GM04504 (cell line): Measurements from ENCODE around the gene FPR2.
"Not testable (repeated sequence)": the region's sequence is repeated elsewhere in the genome, so short reads cannot be mapped to it uniquely, and the experiment has no call there.

Experiments used
- DNase-seq: peaks from one replicate; pipeline ENCODE4 v3.0.0-alpha.2; 2012; ENCODE audit warnings: low read depth

Gene FPR2

DNA sequence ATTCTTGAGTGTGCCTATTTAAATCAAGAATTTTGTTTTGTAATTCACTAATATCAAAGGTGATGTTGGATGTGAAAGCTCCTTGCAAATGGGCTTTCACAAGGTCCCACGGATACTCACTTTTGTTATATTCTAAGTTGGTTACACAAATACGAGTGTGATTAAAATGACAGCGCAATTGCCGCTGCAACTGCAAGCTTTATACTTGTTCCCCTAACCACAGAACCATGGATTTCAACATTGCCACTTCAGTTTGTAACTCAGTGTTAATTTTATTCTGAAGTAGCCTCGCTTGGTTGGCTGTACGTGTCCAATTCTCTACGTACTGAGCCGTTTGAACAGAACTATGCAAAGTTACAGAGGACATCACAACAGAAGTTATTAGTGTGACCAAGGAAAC is 44.4 kb downstream of the FPR2 start:
- DNase-seq = not testable (repeated sequence)

DNA sequence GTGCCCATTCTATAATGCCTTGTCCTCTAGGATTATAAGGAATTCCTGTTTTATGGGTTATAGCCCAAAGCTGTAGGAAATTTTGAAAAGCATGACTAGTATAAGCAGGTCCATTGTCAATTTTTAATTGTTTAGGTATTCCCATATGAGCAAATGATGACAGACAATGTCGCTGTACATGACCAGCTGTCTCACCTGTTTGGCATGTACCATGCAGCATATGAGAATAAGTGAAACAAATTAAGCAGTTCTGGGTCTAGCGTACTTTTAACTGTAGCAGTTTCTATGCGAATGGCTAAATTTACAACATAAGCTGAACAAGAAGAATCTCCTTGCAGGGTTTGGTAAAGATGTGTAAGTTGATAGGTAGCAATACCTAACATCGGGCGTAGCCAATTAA is 45.6 kb downstream of the FPR2 start:
- DNase-seq = not testable (repeated sequence)

DNA sequence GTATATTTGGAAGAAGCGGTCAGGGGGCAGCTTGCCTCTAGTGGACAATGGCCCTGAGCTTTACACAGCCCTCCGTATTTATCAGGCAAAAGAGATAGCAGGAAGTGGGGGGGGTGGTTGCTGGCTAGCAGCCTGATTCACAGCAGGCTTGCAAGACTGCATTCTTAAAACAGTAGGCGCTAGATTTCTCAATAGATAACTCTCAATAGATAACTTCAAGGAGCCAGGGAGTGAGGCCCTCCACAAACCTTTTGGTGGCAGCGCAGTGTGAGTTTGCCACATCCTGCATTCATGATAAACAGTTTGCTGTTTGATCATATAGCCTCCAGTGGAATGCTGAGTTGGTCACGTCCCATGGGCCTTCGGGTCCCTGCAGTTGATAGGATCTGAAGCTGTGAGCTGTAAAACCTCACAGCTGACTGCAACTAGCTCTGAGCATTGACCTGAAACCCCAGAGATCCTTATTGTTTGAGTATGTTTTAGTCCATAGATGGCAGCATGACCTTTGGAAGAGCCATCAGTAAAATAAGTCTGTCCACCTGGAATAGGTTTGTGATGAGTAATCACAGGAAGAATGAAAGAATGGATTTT is 46.2 kb downstream of the FPR2 start:
- no peak for DNase-seq

DNA sequence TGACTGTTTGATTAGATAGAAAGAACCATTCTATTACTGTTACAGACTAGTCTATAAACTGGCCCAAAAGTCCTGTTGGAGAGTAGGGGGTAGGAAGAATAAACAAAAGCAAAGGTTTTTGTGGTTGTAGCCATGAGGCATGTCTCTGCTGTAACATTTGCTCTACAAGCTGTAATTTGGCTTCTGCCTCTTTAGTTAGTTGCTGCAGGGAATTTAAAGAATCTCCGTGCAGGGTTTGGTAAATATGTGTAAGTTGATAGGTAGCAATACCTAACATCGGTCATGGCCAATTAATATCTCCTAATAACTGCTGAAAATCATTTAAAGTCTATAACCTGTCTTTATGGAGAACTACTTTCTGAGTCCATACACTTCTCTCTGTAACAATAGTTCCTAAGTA is 46.9 kb downstream of the FPR2 start:
- no peak for DNase-seq

DNA sequence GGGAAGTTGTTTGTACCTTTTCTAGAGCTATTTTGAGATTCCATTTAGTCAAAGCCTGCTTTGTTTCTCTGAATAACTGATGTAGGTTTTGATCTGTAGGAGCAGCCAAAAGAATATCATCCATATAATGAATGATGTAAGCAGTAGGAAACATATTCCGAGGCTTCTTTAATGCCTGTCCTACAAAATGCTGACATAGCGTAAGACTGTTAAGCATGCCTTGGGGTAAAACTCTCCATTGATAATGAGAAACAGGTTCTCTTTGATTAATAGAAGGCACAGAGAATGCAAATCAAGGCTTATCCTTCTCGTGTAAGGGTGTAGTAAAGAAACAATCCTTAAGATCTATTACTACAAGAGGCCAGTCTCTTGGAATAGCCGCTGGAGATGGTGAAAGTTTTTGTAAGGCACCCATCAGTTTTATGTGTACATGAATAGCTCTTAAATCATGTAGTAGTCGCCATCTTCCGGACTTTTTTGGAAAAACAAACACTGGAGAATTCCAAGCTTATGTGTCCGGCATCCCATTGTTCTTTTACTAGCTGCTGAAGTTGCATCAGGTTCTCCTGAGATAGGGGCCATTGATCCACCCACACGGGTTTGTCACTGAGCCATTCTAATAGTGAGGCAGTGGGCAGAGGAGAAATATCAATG is 47.5 kb downstream of the FPR2 start:
- DNase-seq = no peak

DNA sequence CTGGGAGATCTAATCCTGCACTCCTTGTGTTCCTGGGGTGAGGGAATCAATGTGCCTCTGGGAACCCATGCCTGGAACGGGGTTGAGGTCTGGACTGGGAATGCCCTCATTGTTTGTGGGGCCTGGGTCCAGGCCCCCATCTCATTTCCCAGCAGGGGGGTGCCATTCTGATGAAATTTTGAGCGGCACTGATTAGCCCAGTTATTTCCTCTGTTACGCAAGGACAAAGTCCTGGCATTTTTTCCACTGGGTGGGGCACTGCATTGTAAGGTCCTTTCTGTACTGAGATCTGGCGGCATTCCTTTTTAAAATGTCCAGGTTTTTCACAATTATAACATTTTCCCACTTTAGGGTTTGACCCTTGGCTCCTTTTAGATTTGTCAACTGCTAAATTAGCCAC is 48.8 kb downstream of the FPR2 start:
- DNase-seq = no peak

DNA sequence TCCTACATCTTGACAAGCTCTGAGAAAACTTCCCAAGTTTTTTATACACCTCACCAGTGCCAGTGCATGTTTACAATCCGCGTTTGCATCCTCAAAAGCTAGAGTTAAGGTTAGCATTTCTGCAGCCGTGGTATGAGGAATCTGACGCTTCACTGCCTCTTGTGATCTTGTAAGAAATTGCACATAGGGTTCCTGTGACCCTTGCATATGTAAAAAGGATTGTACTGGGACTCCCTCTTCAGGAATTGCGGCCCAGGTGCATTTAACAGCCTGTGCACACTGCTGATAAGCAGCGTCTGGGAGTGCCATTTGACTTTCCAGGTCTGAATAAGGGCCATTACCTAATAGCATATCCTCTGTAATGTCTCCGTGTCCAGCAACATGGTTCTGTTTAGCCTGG is 49.2 kb downstream of the FPR2 start:
- no peak for DNase-seq

DNA sequence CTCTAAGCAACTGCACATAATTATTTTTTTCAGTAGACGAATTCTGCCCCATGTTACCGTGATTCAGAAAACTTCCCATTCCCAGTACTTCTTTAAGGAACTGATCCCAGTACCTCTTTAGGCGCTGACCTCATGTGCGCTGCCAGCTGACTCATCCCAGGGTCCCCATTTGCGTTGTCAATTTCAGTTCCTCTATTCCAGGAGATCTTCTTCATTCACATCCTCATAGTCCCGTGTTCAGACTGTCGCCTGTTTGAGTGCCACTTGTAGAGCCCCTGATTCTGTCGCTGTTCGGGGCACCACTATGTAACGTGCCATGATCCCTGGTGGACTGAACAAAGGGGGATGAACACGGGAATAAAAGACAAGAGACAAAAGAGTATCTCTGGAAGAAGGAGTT is 50.4 kb downstream of the FPR2 start:
- DNase-seq = no peak

DNA sequence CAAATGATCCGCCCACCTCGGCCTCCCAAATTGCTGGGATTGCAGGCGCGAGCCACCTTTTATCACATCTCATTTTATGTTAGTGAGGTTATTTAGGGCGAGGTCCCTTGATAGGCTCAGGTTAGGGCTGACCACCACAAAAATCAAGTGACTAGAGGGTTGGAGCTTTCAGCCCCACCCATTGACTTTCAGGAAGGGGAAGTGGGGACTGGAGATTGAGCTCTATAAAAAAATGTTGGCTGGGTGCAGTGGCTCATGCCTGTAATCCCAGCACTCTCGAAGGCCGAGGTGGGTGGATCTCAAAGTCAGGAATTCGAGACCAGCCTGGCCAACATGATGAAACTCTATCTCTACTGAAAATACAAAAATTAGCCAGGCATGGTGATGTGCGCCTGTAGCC is 54.1 kb downstream of the FPR2 start:
- DNase-seq = no peak

DNA sequence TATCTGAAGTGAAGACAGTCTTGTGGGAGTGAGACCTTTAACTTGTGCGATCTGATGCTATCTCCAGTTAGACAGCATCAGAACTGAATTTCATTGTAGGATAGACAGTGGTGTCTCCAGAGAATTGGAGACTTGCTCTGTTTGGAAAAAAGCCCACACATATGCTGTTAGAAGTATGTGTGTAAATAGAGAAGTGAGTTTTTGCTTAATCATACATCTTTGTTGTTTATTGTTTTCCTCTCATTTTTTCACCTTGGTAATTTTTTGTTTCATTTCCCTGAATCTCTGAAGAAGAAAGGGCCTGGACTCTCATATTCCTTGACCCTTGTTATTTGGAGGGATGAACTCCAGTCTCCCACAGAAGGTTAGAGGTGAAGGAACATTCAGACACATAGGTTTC is 55.7 kb downstream of the FPR2 start:
- DNase-seq = no peak

DNA sequence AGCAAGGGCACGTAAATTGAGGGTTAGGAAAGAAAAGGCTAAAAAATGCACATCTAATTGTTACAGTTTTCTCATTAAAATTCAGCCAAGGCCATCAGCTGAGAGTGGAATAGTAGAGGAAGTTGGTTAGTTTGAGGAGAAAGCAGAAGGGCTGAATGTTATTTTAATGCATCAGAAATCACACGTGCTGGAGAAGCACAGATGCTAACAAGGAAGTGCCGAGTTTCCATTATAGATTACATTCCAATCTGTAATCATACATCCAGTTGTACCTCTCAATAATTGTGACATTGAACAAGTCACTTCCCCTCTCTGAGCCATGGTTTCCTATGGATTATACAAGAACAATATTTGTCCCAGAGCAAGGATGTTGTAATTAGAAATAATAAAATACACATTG is 59.0 kb downstream of the FPR2 start:
- no peak for DNase-seq
